ENCODE measurements around the gene PDIA5. TPM values are rescaled to one million over a fixed set of nuclear protein-coding genes. Genes with fewer than 3 reads are reported as not detected.

The PDIA5 gene
- total RNA-seq, 2 donors from 2014 or later = 57.5 to 68.3 TPM

GRCh38 chr3:123061856-123062255, 5.0 kb upstream of the PDIA5 start:
- peak; percentile 8 for DNase-seq
- Histone ChIP-seq H3K36me3 (ENCODE audit: control insufficient read depth, insufficient read depth, low read length) (no peaks in the 10 kb centered on the region), H3K4me1 (ENCODE audit: control insufficient read depth, insufficient read depth, low read length) (no peaks in the 10 kb centered on the region), H3K27me3 (ENCODE audit: control insufficient read depth, insufficient read depth, low read length, poor library complexity, severe bottlenecking) (no peaks in the 10 kb centered on the region), H3K9ac (ENCODE audit: extremely low read depth, low read length, poor library complexity, severe bottlenecking) (no peak overlapping the region), H3K27ac (ENCODE audit: low read depth, low read length) (no peak overlapping the region), H3K4me3 (ENCODE audit: low read length) (no peak overlapping the region), H3K9me3 (ENCODE audit: control insufficient read depth, low read length) (no peaks in the 10 kb centered on the region)
- no peaks in the 10 kb centered on the region for H3K4me1 Mint-ChIP-seq
- H3K4me3 Mint-ChIP-seq = no peak overlapping the region
- no peaks in the 10 kb centered on the region for H3K9me3 Mint-ChIP-seq
- H3K27ac Mint-ChIP-seq = no peak overlapping the region
- WGBS, 2 experiments (ENCODE audit: insufficient coverage in 1 of 2, insufficient read length in 1 of 2) = 86 to 91% methylated on average over 3 to 7 of the region's 7 CpGs
- TF ChIP-seq, protein P1, sequence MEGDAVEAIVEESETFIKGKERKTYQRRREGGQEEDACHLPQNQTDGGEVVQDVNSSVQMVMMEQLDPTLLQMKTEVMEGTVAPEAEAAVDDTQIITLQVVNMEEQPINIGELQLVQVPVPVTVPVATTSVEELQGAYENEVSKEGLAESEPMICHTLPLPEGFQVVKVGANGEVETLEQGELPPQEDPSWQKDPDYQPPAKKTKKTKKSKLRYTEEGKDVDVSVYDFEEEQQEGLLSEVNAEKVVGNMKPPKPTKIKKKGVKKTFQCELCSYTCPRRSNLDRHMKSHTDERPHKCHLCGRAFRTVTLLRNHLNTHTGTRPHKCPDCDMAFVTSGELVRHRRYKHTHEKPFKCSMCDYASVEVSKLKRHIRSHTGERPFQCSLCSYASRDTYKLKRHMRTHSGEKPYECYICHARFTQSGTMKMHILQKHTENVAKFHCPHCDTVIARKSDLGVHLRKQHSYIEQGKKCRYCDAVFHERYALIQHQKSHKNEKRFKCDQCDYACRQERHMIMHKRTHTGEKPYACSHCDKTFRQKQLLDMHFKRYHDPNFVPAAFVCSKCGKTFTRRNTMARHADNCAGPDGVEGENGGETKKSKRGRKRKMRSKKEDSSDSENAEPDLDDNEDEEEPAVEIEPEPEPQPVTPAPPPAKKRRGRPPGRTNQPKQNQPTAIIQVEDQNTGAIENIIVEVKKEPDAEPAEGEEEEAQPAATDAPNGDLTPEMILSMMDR (conservative IDR thresholded peaks at IDR 0.05) = no peak
- H3K36me3 Mint-ChIP-seq (ENCODE audit: low read depth) = no peaks in the 10 kb centered on the region
- H3K27me3 Mint-ChIP-seq (ENCODE audit: insufficient read depth) = peaks cover 38% of the 10 kb centered on the region

- Histone ChIP-seq H3K27me3 (ENCODE audit: control insufficient read depth, insufficient read depth, low read length, poor library complexity, severe bottlenecking) (no peaks in the 10 kb centered on the region), H3K36me3 (ENCODE audit: control insufficient read depth, insufficient read depth, low read length) (no peaks in the 10 kb centered on the region), H3K4me1 (ENCODE audit: control insufficient read depth, insufficient read depth, low read length) (no peaks in the 10 kb centered on the region), H3K9me3 (ENCODE audit: control insufficient read depth, low read length) (no peaks in the 10 kb centered on the region), H3K9ac (ENCODE audit: extremely low read depth, low read length, poor library complexity, severe bottlenecking) (no peak overlapping the region), H3K27ac (ENCODE audit: low read depth, low read length) (no peak overlapping the region), H3K4me3 (ENCODE audit: low read length) (no peak overlapping the region)
- Mint-ChIP-seq H3K4me1 (peaks cover 4% of the 10 kb centered on the region), H3K9me3 (no peaks in the 10 kb centered on the region), H3K27me3 (ENCODE audit: insufficient read depth) (peaks cover 38% of the 10 kb centered on the region), H3K4me3 (no peak overlapping the region), H3K36me3 (ENCODE audit: low read depth) (no peaks in the 10 kb centered on the region), H3K27ac (no peak overlapping the region)
- WGBS, 2 experiments (ENCODE audit: insufficient coverage in 1 of 2, insufficient read length in 1 of 2) = 91 to 98% methylated on average over 5 to 6 of the region's 6 CpGs
- TF ChIP-seq, protein P1 (conservative IDR thresholded peaks at IDR 0.05) = no peak
- DNase-seq = peak; percentile 14
Observed at GRCh38 chr3:123063034-123063433, 3.8 kb upstream of the PDIA5 start.

DNA sequence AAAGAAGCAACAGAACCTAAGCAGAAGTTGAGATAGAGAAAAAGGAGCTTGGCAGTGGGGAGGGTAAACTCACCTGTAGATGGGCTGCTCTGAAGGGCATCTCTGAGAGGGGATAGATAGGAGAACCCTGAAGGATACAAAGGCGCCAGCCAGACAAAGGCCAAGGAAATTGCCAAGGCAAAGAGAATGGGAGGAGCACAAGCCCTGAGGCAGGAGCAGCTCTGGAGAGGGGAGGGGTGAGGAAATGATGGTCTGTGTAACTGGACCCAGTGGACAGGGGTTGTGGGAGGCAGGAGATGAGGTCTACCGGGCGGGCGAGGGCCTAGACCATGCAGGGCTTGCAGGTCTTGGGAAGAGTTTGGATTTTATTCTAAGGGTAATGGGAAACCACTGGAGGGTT, 2.3 kb upstream of the PDIA5 start:
- TF ChIP-seq, protein P1 (conservative IDR thresholded peaks at IDR 0.05) = no peak
- peak; percentile 26 for DNase-seq
- Histone ChIP-seq H3K9me3 (ENCODE audit: control insufficient read depth, low read length) (no peaks in the 10 kb centered on the region), H3K27ac (ENCODE audit: low read depth, low read length) (no peak overlapping the region), H3K36me3 (ENCODE audit: control insufficient read depth, insufficient read depth, low read length) (no peaks in the 10 kb centered on the region), H3K9ac (ENCODE audit: extremely low read depth, low read length, poor library complexity, severe bottlenecking) (no peak overlapping the region), H3K27me3 (ENCODE audit: control insufficient read depth, insufficient read depth, low read length, poor library complexity, severe bottlenecking) (no peaks in the 10 kb centered on the region), H3K4me1 (ENCODE audit: control insufficient read depth, insufficient read depth, low read length) (peaks cover 3% of the 10 kb centered on the region), H3K4me3 (ENCODE audit: low read length) (no peak overlapping the region)
- Mint-ChIP-seq H3K4me1 (peaks cover 17% of the 10 kb centered on the region), H3K27me3 (ENCODE audit: insufficient read depth) (peaks cover 38% of the 10 kb centered on the region), H3K36me3 (ENCODE audit: low read depth) (no peaks in the 10 kb centered on the region), H3K9me3 (no peaks in the 10 kb centered on the region), H3K27ac (no peak overlapping the region), H3K4me3 (no peak overlapping the region)
- WGBS, 2 experiments (ENCODE audit: insufficient coverage in 1 of 2, insufficient read length in 1 of 2) = 85 to 96% methylated on average over 4 of the region's 4 CpGs
